Measurements from ENCODE around the gene GDI1. TPM values are rescaled to one million over a fixed set of nuclear protein-coding genes. Genes with fewer than 3 reads are reported as not detected.

GDI1 gene
- total and polyA plus RNA-seq, 9 of the 15 experiments (the other 6 are each of a cell fraction or from before 2014, with no cell fraction given), result 0.97 to 82.6 (median 37.5) TPM

DNA sequence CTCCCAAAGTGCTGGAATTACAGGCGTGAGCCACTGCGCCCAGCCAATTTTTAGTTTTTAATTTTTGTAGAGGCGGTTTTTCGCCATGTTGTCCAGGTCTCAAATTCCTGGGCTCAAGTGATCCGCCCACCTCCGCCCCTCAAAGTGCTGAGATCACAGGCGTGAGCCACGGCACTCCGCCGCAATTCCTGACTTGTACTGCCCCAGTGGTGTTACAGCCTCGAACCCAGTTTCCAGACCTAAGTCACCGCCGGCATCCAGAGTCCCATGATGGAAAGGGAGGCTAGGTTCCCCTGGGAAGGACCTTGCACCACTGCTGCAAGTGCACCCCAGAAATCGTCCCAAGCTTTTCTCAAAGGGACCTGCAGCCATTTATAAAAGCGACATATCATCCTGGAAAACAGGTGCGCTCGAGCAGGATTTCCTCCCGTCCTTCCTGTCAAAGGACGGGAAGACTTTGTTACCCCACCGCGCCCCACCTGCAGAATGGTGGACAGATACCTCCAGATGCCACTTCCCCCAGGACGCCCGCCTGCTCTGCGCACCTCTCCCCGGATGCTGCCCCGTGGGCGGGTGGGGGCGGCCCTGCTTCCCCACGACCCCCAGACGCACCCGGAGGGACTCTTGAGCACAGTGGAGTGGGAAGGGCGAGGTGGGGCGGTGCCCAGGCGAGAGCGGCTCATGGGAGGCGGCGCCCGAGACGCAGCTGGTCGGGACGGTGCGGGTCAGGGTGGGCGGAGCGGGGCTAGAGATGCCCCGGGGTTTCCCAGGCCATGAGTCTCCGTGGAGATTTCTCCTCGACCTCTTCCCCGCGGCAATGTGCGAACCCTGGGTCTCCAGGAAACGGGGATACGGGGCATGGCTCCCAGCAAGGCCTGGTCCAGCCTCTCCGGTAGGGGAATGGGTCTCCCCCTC, 39.7 kb upstream of the GDI1 start (continued):
- TF ChIP-seq SREBF1 (IDR thresholded peaks at IDR 0.05; ENCODE audit: borderline replicate concordance, low read depth, low read length) (no peak), SLC30A9 (CRISPR knock-in tag; IDR thresholded peaks at IDR 0.05) (no peak), ZNF431 (CRISPR knock-in tag; IDR thresholded peaks at IDR 0.05) (no peak), LARP7 (IDR thresholded peaks at IDR 0.05) (no peak), ETV6 (IDR thresholded peaks at IDR 0.05; ENCODE audit: borderline replicate concordance in 1 of 2, low read depth in 2 of 2, low read length in 1 of 2) (no peak), ETV6 (CRISPR knock-in tag; IDR thresholded peaks at IDR 0.05; ENCODE audit: borderline replicate concordance) (no peak), CC2D1A (IDR thresholded peaks at IDR 0.05) (no peak), CBX1 (IDR thresholded peaks at IDR 0.05; ENCODE audit: low read depth) (no peak), SPI1 (IDR thresholded peaks at IDR 0.05; ENCODE audit: borderline replicate concordance, low read depth, low read length) (no peak), CHD1 (IDR thresholded peaks at IDR 0.05; ENCODE audit: low read length) (no peak)
- TF ChIP-seq, protein P1, sequence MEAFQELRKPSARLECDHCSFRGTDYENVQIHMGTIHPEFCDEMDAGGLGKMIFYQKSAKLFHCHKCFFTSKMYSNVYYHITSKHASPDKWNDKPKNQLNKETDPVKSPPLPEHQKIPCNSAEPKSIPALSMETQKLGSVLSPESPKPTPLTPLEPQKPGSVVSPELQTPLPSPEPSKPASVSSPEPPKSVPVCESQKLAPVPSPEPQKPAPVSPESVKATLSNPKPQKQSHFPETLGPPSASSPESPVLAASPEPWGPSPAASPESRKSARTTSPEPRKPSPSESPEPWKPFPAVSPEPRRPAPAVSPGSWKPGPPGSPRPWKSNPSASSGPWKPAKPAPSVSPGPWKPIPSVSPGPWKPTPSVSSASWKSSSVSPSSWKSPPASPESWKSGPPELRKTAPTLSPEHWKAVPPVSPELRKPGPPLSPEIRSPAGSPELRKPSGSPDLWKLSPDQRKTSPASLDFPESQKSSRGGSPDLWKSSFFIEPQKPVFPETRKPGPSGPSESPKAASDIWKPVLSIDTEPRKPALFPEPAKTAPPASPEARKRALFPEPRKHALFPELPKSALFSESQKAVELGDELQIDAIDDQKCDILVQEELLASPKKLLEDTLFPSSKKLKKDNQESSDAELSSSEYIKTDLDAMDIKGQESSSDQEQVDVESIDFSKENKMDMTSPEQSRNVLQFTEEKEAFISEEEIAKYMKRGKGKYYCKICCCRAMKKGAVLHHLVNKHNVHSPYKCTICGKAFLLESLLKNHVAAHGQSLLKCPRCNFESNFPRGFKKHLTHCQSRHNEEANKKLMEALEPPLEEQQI (IDR thresholded peaks at IDR 0.05), result no peak
- TF ChIP-seq, protein P2, sequence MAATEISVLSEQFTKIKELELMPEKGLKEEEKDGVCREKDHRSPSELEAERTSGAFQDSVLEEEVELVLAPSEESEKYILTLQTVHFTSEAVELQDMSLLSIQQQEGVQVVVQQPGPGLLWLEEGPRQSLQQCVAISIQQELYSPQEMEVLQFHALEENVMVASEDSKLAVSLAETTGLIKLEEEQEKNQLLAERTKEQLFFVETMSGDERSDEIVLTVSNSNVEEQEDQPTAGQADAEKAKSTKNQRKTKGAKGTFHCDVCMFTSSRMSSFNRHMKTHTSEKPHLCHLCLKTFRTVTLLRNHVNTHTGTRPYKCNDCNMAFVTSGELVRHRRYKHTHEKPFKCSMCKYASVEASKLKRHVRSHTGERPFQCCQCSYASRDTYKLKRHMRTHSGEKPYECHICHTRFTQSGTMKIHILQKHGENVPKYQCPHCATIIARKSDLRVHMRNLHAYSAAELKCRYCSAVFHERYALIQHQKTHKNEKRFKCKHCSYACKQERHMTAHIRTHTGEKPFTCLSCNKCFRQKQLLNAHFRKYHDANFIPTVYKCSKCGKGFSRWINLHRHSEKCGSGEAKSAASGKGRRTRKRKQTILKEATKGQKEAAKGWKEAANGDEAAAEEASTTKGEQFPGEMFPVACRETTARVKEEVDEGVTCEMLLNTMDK (IDR thresholded peaks at IDR 0.05; ENCODE audit: borderline replicate concordance, insufficient read depth, low read depth, low read length, poor library complexity, severe bottlenecking), result no peak
- TF ChIP-seq, protein P3, sequence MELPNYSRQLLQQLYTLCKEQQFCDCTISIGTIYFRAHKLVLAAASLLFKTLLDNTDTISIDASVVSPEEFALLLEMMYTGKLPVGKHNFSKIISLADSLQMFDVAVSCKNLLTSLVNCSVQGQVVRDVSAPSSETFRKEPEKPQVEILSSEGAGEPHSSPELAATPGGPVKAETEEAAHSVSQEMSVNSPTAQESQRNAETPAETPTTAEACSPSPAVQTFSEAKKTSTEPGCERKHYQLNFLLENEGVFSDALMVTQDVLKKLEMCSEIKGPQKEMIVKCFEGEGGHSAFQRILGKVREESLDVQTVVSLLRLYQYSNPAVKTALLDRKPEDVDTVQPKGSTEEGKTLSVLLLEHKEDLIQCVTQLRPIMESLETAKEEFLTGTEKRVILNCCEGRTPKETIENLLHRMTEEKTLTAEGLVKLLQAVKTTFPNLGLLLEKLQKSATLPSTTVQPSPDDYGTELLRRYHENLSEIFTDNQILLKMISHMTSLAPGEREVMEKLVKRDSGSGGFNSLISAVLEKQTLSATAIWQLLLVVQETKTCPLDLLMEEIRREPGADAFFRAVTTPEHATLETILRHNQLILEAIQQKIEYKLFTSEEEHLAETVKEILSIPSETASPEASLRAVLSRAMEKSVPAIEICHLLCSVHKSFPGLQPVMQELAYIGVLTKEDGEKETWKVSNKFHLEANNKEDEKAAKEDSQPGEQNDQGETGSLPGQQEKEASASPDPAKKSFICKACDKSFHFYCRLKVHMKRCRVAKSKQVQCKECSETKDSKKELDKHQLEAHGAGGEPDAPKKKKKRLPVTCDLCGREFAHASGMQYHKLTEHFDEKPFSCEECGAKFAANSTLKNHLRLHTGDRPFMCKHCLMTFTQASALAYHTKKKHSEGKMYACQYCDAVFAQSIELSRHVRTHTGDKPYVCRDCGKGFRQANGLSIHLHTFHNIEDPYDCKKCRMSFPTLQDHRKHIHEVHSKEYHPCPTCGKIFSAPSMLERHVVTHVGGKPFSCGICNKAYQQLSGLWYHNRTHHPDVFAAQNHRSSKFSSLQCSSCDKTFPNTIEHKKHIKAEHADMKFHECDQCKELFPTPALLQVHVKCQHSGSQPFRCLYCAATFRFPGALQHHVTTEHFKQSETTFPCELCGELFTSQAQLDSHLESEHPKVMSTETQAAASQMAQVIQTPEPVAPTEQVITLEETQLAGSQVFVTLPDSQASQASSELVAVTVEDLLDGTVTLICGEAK (IDR thresholded peaks at IDR 0.05), result peak; percentile 55; the same call in 1 of the 2 replicates
- TF ChIP-seq, protein P3 (CRISPR knock-in tag; IDR thresholded peaks at IDR 0.05), result no peak
